NT2/D1 (cell line): ENCODE measurements around the gene RBP3.

ENCODE experiments used
- DNase-seq: peaks from one replicate; pipeline ENCODE4 v3.0.0-alpha.2; 2011; ENCODE audit warnings: low read depth, low spot score
- H3K27me3 ChIP-seq: 2 replicates; pipeline ENCODE4 v1.6.0; 2011; ENCODE audit warnings: mild to moderate bottlenecking; ENCODE audit not compliant: insufficient read length, insufficient read depth
- H3K36me3 ChIP-seq: 2 replicates; pipeline ENCODE4 v1.6.1; 2011; ENCODE audit warnings: mild to moderate bottlenecking, low read length, mixed read lengths; ENCODE audit not compliant: insufficient read depth, insufficient read length
- H3K4me1 ChIP-seq: 2 replicates; pipeline ENCODE4 v1.5.1; 2011; ENCODE audit not compliant: insufficient read depth, insufficient read length
- H3K4me3 ChIP-seq: 2 replicates; pipeline ENCODE4 v1.5.1; 2011; ENCODE audit warnings: low read depth; ENCODE audit not compliant: insufficient read length
- H3K9ac ChIP-seq: 2 replicates; pipeline ENCODE4 v1.6.0; 2011; ENCODE audit warnings: low read depth; ENCODE audit not compliant: insufficient read length
- H3K9me3 ChIP-seq: 2 replicates; pipeline ENCODE4 v1.5.1; 2011; ENCODE audit warnings: mild to moderate bottlenecking, low read length; ENCODE audit not compliant: insufficient read depth
- SUZ12 ChIP-seq: IDR thresholded peaks from 2 replicates; pipeline ENCODE4 v1.6.1; 2011; ENCODE audit not compliant: insufficient read length, insufficient read depth; ENCODE audit errors: extremely low read depth
- YY1 ChIP-seq: IDR thresholded peaks from 2 replicates; pipeline ENCODE4 v1.6.1; 2011; ENCODE audit not compliant: insufficient read length, insufficient read depth
- ZNF274 ChIP-seq: IDR thresholded peaks from 2 replicates; pipeline ENCODE4 v1.6.1; 2011; ENCODE audit warnings: mild to moderate bottlenecking, low read depth, low read length

RBP3 gene

DNA sequence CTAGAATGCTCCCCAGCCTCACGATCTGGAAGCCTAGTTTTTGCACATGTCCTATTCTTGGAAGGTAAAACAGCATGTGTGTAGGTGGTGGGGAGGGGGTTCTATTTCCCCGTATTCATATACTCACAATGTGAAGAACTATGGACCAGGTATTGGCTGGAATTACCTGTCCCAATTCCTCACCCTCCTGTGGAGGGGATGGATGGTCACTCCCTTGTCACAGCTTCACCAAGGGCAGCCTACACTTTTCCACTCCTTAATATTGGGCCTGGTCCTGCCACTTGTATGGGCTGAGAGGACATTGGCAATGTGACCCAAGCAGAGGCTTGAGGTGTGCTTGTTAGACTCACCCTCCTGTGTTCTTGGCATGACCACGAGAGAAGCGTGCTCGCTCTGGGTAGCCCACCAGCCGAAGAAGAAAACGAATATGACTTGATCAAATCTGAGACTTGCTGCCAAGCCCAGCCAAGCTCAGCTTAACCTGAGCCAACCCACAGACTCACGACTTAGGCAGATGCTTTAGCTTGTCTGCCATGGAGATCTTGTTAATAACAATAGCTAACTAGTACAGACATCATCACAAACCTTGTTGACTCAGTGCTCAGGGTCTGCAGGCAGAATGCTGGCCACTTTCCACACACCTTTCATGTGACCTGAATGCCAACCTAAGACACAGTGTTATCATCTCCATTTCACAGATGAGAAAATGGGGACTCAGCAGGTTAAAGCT is 18.7 kb downstream of the RBP3 start:
- Histone ChIP-seq H3K4me1 (no peaks in the 10 kb centered on the region), H3K9ac (no peak overlapping the region), H3K36me3 (peaks cover 34% of the 10 kb centered on the region), H3K4me3 (no peak overlapping the region), H3K27me3 (no peaks in the 10 kb centered on the region), H3K9me3 (no peaks in the 10 kb centered on the region)
- DNase-seq = no peak
- TF ChIP-seq SUZ12 (no peak), YY1 (no peak), ZNF274 (no peak)

GRCh38 chr10:47367646-47368045 is 19.5 kb downstream of the RBP3 start:
- TF ChIP-seq ZNF274 = no peak
- TF ChIP-seq SUZ12 = no peak
- no peak for TF ChIP-seq YY1
- H3K9ac ChIP-seq = no peak overlapping the region
- no peak overlapping the region for H3K4me3 ChIP-seq
- no peaks in the 10 kb centered on the region for H3K27me3 ChIP-seq
- peaks cover 2% of the 10 kb centered on the region for H3K4me1 ChIP-seq
- H3K9me3 ChIP-seq = no peaks in the 10 kb centered on the region
- peaks cover 34% of the 10 kb centered on the region for H3K36me3 ChIP-seq
- no peak for DNase-seq

- peaks cover 34% of the 10 kb centered on the region for H3K36me3 ChIP-seq
- no peak for DNase-seq
- TF ChIP-seq YY1 = no peak
- TF ChIP-seq ZNF274 = no peak
- TF ChIP-seq SUZ12 = no peak
Observed at GRCh38 chr10:47368431-47369180, 20.4 kb downstream of the RBP3 start.

GRCh38 chr10:47369251-47369894 is 21.2 kb downstream of the RBP3 start:
- Histone ChIP-seq H3K4me3 (no peak overlapping the region), H3K36me3 (peaks cover 41% of the 10 kb centered on the region), H3K9ac (no peak overlapping the region), H3K9me3 (no peaks in the 10 kb centered on the region), H3K27me3 (no peaks in the 10 kb centered on the region), H3K4me1 (peaks cover 2% of the 10 kb centered on the region)
- no peak for DNase-seq
- TF ChIP-seq ZNF274 = no peak
- TF ChIP-seq SUZ12 = no peak
- TF ChIP-seq YY1 = no peak

More at GRCh38 chr10:47368431-47369180, 20.4 kb downstream of the RBP3 start:
- Histone ChIP-seq H3K27me3 (no peaks in the 10 kb centered on the region), H3K9me3 (no peaks in the 10 kb centered on the region), H3K4me3 (no peak overlapping the region), H3K4me1 (peaks cover 2% of the 10 kb centered on the region), H3K9ac (no peak overlapping the region)

GRCh38 chr10:47370015-47370767 is 22.0 kb downstream of the RBP3 start:
- Histone ChIP-seq H3K9me3 (no peaks in the 10 kb centered on the region), H3K4me1 (peaks cover 2% of the 10 kb centered on the region), H3K4me3 (no peak overlapping the region), H3K27me3 (no peaks in the 10 kb centered on the region), H3K36me3 (peaks cover 46% of the 10 kb centered on the region), H3K9ac (no peak overlapping the region)
- no peak for DNase-seq
- TF ChIP-seq YY1 (no peak), SUZ12 (no peak), ZNF274 (no peak)

GRCh38 chr10:47370878-47371277 is 22.7 kb downstream of the RBP3 start:
- TF ChIP-seq ZNF274 = no peak
- TF ChIP-seq SUZ12 = no peak
- TF ChIP-seq YY1 = no peak
- H3K9ac ChIP-seq = no peak overlapping the region
- DNase-seq = no peak

More at GRCh38 chr10:47370878-47371277, 22.7 kb downstream of the RBP3 start:
- H3K9me3 ChIP-seq = no peaks in the 10 kb centered on the region
- no peak overlapping the region for H3K4me3 ChIP-seq
- peaks cover 46% of the 10 kb centered on the region for H3K36me3 ChIP-seq
- peaks cover 2% of the 10 kb centered on the region for H3K4me1 ChIP-seq
- no peaks in the 10 kb centered on the region for H3K27me3 ChIP-seq
